GM19463 (cell line): ENCODE measurements around the gene GPHN.
"Not testable (repeated sequence)": the region's sequence is repeated elsewhere in the genome, so short reads cannot be mapped to it uniquely, and the experiment has no call there.

ENCODE experiments used
- ATAC-seq: cut with Tn5 transposase; IDR thresholded peaks from one replicate; pipeline ENCODE4 v1.9.1; 2021; ENCODE audit warnings: mild to moderate bottlenecking, moderate library complexity; ENCODE audit not compliant: unreplicated experiment

Gene GPHN

DNA sequence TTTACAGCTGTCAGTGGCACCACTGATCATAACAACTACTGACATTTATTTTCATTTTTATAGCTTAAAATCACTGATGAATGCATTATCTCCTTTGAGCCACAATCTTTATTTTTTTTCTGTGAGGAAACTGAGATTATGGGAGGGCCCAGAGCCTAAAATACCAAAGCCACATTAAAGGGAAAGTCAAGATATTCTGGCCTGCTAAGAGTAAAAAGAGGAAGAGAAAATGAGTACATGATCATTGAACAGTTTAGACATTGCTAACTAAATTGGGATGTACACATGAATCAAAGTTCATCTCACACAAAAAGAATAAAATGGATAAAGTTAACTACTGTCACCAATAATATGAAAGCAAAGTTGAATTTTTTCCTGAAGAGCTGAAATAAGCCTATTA, 510.8 kb downstream of the GPHN start:
- ATAC-seq, result no peak

DNA sequence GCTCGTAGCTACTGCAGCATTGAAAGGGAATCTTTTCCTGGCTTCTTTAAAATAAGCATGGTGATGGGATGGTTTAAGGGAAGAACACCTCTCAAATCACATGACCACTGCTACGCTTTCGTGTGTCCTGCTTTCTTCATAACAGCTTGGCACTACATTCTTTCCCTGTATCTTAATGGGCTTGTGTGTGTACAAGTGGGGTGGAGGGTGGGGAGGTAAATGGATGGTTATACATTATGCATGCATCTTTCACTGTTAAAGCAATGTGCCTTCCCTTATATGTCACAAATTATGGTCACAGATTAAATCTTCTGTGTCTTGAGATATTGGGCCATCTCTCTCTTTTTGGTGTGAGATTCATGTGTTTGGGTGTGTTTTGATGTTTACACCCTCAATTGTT, 511.8 kb downstream of the GPHN start:
- no peak for ATAC-seq

DNA sequence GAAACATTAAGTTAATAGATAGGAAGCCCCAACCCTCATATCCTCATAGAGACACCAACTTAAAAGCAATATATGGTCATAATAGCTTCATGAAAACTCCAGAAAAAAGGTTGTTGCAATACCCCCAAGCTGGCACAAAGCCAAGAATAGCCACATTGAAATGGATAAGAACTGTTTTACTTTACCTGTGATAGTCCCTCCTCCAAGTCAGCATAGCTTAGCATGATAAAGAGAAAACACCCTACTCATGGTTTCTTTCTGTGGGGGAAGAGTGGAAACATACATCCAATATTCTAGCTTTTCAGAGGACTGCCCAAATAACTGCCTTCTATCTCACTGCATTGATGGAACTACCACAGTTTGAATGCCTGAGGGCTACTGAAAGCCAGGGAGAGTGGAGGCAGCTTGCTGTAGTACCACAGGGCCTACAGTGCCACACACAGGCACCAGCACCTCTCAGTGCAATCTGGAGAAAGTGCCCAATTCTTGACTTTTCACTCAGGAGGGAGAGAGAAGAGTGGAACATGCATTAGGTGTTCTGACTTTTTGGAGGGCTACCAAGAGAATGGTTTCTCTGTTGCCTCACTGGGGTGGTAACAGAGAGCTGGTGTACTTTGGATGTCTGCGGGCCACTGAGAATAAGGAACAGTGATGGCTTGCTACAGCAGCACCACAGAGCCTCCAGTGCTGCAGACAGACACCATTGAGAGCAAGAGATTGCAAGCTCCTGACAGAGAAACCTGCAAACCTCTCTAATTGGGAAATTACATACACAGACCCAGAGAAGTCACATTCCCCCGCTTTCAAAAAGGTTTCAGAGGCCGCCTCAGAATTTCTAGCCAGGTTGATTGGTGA, 524.2 kb downstream of the GPHN start:
- no peak for ATAC-seq

DNA sequence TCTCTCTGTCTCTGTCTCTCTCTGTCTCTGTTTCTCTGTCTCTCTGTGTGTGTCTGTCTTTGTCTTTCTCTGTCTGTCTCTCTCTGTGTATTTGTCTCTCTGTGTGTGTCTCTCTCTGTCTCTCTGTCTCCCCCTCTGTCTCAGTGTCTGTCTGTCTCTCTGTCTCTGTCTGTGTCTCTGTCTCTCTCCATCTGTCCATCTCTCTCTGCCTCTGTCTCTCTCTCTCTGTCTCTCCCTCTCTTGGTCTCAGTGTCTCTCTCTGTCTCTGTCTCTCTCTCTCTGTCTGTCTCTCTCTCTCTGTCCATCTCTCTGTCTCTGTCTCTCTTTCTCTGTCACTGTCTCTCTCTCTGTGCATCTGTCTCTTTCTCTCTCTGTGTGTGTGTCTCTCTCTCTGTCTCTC, 537.5 kb downstream of the GPHN start:
- no peak for ATAC-seq

DNA sequence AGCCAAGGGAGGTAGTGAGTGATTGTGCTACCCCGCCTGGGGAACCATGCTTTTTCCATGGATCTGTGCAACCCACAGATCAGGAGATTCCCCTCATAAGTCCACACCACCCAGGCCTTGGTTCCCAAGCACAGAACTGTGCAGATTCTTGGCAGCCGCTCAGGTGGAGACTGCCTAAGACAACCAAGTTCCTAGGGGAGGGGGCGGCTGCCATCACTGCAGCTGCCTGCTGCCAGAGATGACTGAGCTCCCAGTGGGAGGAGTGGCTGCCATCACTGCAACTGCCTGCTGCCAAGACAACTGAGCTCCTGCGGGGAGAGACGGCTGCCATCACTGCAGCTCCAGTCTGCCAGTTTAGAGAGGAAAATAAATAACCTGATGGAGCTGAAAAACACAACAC, 542.9 kb downstream of the GPHN start:
- ATAC-seq, result no peak

DNA sequence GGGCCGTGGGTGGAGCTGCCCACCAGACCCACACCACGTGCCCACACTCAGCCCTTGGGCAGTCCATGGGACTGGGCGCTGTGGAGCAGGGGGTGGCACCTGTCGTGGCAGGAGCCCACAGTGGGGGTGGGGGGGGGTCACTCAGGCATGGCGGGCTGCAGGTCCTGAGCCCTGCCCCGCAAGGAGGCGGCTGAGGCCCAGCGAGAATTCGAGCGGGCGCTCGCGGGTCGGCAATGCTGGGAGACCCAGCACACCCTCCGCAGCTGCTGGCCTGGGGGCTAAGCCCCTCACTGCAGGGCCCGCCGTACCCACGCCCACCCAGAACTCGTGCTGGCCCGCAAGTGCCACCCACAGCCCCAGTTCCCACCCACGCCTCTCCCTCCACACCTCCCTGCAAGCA, 548.7 kb downstream of the GPHN start:
- ATAC-seq, result no peak

DNA sequence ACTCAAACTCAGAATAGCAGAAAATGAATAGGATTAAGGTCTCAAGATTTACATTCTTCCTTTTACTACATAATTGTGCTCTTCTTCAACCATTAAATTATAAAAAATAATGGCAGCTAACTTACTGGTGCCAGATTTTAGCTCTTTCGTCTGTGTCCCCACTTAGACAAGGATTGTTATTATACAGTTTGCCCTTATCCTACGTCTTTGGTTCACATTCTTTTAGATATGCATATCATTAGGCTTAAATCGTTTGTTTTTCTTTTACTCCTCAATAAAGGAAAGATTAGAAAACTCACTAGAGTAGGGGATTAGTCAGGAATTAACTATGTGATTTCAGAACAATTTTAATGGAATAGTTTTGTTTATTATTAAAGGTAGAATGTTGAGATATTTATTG, 551.6 kb downstream of the GPHN start:
- no peak for ATAC-seq

DNA sequence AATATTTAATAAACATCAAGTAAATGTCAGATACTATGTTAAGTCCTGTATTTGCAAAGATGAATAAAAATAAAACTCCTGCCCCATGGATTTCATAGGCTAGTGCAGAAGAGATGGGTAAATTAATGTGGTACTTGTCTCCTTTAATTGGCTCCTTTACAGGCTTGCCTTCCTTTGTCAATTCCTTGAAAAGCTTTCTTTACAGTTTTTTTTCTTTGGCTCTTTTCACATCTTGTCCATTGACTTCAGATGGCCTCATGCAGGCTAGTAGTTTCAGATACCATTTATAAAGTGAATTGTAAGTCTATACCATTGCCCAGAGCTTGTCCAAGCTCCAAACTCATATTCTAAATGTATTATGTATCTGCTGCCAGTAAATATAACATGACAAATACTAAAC, 552.6 kb downstream of the GPHN start:
- ATAC-seq, result no peak

DNA sequence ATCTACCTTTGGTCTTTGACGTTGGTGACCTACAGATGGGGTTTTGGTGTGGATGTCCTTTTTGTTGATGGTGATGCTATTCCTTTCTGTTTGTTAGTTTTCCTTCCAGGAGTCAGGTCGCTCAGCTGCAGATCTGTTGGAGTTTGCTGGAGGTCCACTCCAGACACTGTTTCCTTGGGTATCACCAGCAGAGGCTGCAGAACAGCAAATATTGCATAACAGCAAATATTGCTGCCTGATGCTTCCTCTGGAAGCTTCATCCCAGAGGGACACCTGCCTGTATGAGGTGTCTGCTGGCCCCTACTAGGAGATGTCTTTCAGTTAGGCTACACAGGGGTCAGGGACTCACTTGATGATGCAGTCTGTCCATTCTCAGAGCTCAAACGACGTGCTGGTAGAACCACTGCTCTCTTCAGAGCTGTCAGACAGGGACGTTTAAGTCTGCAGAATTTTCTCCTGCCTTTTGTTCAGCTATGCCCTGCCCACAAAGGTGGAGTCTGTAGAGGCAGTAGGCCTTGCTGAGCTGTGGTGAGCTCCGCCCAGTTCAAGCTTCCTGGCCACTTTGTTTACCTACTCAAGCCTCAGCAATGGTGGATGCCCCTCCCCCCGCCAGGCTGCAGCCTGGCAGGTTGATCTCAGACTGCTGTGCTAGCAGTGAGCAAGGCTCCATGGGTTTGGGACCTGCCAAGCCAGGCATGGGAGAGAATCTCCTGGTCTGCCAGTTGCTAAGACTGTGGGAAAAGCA, 559.3 kb downstream of the GPHN start:
- not testable (repeated sequence) for ATAC-seq

DNA sequence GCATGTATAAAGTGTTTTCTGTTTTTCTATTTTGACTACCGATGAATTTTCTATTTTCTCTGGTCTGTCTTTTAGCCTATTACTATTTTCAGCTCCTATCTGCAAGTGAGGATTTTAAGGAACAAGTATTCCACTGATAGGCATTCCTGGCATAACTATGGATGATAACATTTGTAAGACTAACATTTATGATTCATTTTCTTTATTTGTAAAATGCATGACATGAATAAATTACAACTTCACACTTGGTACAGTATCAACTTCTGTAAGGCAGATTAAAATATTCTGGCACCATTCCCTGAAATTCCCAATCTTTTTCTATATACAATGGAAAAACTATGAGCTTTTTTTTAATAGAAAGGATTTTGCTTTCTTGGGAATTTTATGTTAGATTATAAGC, 560.3 kb downstream of the GPHN start:
- no peak for ATAC-seq

DNA sequence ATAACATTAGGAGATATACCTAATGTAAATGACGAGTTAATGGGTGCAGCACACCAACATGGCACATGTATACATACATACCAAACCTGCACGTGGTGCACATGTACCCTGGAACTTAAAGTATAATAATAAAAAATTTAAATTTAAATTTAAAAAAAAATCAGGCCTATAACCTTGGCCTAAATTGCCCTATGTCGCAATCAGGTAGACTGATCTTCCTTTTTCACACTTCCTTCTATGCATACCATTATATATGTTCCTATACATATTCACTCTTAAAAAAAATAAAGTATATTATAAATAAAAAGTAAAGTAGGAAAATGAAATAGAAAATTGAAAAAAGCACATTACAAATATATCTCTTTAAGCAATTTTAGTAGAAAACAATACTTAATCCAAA, 563.6 kb downstream of the GPHN start:
- ATAC-seq, result no peak

DNA sequence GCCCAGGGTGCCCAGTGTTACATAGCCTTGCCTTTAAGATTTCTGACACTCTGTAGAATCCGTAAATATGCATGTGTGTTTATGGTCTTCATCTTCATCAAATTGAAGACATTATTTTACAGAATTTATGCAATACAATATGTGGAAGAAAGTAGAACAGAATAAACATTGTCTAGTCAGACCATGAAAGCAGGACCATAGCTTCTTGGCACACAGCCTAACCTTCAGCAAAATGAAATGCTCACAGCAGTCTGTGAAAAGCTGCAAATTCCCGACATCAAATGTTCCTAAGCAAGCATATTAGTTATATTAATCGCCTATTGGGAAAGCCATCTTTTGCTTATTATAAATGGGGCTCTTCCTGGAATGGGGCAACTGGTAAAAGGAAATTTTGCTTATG, 570.0 kb downstream of the GPHN start:
- no peak for ATAC-seq

DNA sequence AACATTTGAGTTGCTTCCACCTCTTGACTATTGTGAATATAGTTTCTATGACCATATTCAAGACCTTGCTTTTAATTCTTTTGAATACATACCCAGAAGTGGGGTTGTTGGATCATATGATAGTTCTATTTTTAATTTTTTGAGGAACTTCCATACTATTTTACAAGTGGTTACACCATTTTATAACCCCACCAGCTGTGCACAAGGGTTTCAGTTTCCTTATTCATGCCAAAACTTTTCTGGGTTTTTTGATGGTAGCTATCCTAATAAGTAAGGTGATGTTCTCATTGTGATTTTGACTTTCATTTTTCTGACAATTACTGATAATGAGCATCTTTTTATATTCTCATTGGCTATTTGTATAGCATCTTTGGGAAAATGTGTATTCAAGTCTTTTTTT, 571.9 kb downstream of the GPHN start:
- ATAC-seq, result no peak

DNA sequence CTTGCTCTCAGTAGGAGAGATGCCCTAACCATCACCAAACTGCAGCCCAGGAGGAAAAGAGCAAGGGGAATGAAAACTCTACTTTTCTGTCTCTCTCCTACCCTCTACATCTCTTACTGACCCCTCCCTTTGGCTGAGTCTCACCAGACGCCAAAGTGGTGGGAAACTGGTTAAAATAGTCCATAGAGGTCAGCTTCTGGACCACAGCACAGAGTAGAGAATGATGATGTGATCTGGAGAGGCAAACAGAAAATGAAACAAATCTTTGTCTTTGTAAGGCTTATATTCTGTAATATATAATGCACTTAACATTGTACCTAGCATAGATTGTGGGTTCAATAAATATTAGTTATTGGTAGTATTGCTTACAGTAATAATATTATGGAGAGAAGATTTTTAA, 600.3 kb downstream of the GPHN start:
- no peak for ATAC-seq

DNA sequence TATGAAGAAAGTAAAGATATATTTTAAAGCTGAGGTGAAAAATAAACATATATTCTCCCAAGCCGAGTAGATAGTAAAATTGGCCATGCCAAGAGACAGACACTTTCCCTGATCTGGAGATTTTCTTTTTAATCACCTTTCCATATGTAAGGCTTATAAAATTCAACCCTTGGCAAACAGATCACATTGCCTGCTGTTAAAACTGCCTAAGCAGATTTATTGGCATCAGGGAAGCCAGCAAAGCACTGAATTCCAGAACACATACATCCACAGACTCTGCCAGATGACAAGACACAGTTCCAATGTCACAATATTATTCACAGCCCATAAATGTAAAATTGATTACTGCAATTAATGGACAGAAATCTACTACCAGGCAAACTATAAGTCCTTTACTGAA, 603.1 kb downstream of the GPHN start:
- ATAC-seq, result no peak

DNA sequence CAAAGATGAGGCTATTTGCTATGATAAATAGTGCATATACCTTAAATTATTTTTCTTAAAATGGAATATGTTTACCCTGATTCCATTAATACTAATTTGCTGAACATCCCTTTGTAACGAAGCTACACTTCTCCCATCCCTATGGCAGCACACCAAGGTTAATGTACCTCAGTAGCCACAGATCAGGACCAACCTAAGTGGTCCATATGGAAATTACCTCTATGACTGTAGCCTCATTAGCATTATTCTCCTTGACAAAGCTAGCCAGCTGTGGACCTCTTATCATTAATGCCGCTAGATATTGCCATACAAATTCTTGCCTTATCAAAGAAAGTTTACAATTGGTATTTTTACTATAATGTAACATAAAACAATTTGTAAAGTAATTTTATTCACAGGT, 604.4 kb downstream of the GPHN start:
- ATAC-seq, result no peak

DNA sequence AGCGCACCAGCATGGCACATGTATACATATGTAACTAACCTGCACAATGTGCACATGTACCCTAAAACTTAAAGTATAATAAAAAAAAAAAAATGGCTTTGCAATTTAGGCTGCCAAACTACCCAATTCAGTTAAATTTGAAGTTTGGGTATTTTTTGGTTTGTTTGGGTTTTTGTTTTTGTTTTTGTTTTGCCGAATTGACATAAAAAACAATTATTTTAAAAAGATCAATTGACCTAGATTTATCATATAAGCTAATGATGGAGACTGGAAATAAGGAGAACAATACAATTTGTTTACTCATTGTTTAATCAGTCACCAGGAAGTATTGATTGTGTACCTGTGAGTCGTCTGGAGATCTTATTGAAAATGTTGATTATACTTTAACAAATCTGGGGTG, 619.2 kb downstream of the GPHN start:
- no peak for ATAC-seq

DNA sequence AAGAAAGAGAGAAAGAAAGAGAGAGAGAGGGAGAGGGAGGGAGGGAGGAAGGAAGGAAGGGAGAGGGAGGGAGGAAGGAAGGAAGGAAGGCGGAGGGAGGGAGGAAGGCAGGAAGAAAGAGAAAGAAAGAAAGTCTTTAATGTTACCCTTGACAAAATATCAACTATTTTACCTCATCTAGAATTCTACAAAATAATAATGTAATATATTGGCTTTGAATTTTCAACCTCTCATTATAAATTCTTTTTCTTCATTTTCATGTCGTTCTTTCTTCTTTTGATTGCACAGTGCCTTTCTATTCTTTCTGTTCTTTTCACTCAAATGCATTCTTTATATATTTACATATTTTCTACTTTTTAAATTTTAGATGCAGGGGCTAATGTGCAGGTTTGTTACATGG, 621.8 kb downstream of the GPHN start:
- no peak for ATAC-seq

DNA sequence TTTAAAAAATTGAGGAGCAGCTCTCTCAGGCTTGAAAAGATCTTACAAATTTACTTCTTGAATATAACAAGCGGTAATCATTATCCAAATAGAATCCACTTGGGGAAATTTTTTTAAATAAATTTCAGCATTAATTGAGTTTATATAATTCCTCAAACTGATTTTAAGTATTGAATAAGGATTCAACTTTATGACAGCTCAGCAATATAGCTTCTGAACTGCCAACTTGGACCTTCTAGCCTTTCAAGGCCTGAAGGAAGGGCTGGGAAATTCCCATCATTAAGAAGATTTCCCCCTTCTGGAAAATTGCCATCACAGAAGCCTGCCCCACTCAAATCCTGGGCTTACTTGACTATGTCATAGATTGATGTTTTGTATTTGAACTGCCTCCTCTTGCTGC, 623.7 kb downstream of the GPHN start:
- no peak for ATAC-seq

DNA sequence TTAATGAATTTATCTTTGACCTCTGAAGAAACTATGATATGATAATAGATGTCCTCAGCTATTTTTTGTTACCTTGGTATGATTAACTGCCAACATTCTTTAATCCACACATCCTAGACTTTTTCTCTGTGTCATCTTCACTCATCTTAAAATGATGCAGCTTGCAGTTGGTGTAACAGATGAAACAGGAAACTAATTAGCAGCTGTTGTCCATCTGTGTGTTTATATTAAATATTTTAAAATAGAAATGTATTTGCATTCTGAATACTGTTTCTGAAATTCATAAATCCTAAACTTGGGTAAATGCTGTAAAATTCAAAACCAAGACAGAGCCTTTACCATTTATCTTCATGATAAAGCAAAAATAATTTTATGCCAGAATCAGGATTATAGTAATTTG, 625.2 kb downstream of the GPHN start:
- no peak for ATAC-seq

DNA sequence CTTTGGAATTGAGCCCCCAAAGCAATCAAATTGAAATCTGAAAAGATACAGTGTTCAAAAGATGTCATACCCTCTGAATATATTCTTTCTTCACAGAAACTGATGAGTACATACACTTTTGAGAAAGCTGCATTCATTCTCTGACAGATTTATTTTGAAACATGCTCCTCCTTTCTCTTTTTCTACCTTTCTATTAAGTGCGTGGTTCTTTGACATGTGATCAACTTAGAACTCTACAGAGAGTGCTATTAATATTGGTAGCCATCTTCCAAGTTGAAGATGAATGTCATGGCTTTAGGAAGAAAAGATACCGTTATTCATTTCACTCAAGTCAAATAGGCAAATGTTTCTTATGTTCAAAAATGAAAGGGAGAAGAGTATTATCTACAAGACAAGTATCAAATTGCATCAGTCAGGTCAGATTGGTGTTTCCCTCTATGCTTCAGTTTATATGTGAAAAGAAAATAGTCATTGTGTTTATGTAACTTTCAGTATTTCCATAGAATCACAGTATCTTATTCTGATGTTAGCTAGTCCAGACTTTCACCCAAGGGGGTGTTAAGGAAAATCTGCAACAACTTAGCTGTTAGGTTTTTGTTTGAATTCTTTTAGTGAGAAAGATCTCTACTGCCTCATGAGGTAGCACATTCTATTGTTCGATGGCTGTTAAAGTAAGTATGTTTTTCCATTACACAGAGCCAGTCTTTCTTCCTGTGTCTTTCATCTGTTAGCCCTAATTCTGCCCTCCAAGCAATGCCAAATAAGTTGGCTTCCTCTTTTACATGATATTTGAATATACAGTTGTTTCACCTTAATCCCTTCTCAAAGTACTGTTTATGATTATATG, 625.9 kb downstream of the GPHN start:
- no peak for ATAC-seq
